Activated CD4-positive, alpha-beta T cell treated with anti-CD3 and anti-CD28 coated beads, Interleukin-2, amount 50 U/mL, for 1 hour (primary cell): ENCODE data around the gene MEIS2.

ENCODE experiments used
- DNase-seq: peaks from one replicate; pipeline ENCODE4 v3.0.0-alpha.2; 2020

The MEIS2 gene

DNA sequence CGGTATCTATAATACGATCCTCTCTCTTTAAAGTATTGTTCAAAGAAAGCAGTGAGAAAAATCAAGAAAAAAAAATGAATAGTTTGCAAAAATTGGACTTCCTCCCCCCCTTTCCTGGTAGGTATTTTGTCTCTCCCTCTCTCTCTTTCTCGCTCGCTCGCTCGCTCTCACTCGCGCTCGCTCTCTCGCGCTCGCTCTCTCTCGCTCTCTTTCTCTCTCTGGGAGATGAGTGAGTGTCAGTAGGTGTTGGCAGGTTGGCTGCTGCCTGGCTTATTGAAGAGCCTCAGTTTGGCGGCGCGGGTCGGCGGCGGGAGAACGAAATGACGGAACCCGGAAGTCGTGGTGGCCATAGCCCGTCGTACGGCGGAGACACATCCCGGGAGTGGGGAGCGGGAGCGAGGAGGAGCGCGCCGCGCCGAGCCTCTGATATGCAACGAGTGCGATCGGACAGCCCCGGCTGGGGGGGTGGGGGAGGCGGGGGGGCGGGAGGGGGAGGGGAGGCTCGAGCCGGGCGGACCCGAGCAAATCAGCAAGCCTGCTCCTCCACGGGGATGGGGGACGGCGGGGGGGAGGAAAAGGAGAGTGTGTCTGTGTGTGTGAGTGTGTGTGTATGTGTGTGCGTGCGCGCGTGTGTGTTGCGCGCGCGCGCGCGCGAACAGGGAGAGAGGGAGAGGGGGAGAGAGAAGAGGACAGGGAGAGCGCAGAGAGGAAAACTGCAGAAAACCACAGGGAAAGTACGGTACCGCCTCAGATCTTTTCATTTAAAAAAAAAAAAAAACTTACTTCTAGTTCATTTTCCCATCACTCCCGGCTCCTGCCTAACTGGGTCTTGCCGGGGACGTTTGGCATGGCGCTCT, at the start of gene MEIS2:
Gene MEIS2 (minus strand): TSS at position 441 of the 857 bp plus-strand sequence. CDS start 1,083 bp downstream, outside the sequence.
- DNase-seq = no peak

DNA sequence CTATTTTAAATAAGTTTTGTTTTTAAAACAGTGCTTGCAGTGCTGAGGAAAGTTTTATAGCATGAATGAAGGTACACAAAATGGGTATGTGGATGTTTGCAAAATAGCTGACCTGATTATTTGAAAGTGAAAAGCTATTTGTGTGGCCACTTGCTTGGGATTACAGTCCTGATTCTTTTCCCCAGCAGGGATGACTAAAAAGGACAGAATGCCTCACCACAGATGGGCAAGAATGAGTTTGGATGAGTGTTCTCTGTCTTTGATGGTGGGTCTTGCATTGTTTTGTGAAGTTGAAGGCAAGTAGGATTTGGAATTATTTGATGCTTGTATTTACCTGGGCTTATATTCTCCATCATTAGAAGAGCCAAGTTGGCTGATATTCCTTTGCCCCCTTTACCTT, 48.8 kb upstream of the MEIS2 start:
- no peak for DNase-seq

DNA sequence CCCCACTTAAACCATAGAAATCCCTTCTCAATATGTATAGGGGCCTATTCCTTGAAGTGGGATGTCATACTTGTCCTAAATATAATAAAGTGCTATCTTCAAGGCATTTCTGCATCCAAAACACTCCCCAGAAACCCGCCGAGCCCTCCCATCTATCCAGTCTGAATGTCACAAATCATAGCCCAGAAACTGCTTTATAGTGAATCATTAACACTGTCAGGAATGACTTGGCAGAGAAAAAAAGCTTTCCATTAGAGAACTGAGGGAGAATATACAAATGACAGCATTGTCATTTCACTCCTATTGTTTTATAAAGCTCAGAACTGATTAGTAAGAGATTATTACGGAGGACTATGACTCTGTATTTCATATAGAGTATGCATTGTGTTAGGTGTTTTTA, 48.4 kb upstream of the MEIS2 start:
- no peak for DNase-seq

DNA sequence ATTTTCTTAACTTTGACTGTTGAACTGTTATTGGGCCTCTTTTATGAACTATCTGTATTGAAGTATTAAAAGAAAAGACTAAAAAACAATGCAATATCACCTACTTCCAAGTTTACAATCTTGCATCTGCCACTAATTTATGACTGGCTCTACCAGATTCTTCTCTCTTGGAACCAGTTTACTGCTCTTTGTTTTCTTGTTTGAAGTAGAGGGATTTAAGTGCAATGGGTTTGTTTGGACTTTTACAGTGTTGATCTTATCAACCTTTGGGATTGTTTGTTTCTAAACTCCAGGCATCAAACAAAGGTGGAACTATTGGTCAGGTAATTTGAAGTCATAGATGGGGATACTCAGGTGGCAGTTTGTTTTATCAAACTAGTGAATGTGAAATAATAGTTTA, 43.0 kb upstream of the MEIS2 start:
- DNase-seq = no peak

DNA sequence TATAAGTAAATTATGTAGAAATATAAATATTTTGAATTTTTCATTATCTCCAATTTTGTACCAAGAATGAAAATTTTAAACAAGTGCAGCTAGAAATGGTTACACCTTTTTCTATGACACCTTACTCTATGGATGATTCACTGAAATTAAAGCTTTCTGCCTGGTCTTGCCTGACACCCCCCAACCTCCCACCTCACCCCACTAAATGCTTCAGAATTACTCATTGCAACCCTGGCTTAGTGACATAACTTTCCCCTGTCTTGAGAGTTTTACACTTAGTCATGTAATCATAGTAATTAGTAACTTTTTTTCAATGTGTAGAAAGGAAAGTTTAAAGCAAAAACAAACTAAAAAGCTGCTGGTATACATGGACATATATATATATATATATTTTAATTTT, 42.0 kb upstream of the MEIS2 start:
- no peak for DNase-seq

DNA sequence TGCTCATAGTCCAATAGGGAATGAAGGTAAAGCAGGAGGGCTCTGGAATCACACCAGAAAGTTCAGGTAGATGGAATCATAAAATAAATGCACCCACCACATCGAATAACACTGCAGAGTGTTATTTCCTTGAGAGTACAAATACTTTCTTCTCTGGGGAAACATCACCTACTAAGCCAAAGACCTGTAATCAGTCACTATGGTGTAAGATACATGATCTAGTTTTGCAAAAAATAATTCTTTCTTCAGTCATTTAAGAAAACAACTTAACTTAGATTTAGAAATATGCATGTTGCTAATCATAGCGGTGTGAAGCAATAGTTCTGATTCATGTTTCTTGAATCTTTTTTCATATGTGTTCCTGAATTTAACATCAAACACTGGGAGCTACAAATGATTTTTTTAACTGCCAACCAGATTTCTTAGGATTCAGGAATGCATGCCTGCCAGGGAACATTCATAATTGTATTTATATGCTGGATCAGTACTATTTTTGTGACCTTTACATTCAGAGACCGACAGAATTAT, 40.2 kb upstream of the MEIS2 start:
- no peak for DNase-seq

DNA sequence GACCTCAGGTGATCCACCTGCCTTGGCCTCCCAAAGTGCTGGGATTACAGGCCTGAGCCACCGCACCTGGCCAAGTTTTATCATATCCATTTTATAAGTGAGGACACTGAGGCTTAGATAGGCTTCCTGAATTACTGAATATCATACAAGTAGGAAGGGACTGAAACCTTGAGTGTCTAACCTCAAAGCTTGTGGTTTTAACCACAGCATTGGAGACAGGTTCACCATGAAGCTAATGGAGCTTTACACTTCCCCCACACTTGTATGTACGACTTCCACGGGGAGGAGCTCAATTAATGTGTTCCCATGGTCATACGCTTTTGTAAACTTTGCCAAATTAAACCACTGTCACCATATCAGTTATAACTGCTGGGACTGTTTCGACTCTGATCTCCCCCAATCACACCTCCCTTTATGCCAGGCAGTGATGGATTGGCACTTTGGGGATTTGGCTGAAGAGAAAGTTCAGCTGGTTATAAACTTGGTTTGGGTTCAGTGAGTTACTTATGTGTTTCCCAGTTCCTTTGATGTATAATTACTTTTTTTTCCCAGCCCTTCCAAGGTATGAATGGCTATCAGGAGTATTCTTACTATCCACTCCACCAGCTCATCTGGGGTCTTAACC, 38.4 kb upstream of the MEIS2 start:
- DNase-seq = no peak

DNA sequence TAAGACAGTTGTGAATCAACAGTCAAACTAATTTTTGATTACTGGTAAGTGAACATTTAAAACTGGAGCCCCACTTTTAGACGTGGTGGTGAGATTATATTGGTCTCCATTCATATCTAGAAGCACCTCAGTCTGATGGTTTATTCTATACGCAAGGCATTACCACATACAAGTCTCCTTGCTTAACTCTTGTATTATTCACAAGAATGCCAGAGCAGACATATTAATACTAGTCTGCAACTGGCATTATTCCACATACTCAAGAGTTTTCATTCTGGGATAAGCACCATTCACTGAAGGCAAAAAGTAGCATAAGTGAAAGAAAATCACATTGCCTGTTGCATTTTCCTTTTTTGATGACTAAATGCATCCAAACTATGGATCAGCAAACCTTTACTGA, 36.9 kb upstream of the MEIS2 start:
- DNase-seq = no peak

DNA sequence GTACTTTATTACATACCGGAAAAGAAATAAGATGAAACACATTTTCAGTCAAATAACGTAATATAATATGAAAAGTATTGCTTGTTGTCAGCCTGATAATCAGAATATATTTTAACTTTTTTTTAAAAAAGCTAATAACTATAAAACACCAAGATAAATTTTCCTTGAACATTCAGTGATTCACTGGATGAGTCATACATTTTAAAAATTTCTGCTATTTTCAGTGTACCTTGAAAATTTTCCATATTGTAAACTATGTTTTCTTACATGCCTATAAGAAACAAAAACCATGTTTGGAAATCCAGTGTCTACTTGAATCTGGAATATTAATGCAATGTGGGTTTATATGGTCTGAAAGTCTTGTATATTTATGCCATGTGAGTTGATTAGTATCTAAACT, 36.3 kb upstream of the MEIS2 start:
- no peak for DNase-seq

DNA sequence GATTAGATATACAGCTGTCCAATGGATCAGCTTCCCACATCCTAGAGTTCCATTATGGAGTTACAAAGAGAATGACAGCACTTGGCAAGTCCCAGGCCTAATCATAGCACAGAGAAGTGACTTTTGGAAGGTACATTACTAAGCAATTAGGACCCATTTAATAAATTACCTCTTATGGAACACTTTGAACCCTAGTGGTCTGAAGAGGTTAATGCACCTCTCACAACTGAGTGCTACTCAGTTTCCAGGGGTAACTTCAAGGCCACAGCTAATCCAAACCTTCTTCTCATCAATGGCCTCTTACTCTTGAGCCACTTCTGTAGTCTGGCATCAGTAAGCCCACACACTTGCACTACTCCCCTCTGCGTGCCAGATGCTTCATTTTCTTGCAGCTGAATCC, 34.9 kb upstream of the MEIS2 start:
- no peak for DNase-seq

DNA sequence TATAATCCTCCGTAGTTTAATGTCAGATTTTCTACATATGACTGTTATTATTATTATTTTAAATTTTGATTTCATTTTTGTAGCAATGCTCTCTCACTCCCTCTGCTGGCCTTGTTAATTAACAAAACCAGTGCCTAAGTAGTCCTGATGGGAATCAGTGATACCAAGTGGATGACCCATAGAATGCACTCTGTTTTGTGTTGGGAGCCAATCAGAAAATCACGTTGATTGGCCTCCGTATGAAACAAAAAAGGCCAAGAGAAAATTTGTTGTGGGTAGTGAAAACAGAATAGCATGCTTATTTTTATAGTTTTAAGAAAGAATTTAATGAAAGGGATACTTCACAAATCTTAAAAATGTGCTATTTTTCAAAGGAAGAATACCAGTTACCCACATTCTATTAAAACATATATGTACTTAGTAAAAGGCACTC, 34.4 kb upstream of the MEIS2 start:
- no peak for DNase-seq

DNA sequence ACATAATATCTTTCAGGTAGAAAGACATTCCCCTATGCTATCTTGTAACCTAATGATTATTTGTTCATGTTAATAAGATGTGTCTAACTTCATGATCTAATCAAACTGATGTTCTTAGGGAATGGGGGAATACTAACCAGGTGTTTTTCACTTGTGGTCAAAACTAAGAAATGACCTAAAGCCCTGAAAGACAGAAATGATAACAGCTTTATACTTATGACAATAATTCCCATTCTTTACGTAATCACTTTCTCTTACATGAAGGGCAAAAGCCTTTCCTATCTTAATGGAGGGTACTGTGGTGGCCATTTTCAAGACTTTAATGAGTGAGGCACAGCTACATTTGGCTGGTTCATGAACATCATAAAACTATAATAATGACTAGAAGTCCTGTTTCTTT, 33.9 kb upstream of the MEIS2 start:
- DNase-seq = no peak

DNA sequence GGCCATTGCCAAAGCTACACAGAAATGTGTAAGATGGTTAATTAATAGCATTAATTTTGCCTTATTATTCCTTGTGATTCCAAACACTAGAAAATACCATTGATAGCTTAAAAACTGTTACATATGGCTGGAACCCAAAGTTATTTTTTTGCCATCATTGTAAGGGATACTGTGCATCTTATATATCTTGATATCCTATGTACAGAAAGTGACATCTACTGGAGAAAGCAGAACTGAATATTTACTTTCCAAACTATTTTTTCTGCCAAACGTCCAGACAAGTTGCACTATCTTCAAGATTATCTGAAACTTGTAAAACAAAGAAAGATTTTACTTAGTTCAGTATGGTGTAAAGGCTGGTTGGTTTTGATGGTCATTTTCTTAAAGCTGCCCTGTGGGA, 33.3 kb upstream of the MEIS2 start:
- no peak for DNase-seq

DNA sequence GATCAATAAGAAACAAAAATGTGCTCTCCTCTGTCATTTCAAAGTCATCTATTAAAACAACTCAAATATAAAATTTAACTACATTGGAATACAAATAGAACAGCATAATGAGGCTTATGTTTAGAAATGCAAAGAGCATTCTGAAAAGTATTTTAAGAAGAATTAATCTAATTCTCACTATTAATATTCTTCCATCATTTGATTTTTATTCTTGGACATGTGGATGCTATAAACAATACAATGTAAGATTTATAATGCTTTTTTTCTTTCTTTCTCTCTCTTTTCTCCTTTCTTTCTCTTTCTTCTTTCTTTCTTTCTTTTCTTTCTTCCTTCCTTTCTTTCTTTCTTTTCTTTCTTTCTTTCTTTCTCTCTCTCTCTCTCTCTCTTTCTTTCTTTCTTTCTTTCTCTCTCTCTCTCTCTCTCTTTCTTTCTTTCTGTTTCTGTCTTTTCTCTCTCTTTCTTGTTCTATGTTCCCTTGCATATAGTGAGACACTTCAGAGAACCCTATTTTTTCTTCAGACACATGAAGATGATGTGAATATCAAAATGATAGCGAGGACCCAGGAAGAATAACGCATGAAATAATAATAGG, 32.6 kb upstream of the MEIS2 start:
- DNase-seq = no peak

DNA sequence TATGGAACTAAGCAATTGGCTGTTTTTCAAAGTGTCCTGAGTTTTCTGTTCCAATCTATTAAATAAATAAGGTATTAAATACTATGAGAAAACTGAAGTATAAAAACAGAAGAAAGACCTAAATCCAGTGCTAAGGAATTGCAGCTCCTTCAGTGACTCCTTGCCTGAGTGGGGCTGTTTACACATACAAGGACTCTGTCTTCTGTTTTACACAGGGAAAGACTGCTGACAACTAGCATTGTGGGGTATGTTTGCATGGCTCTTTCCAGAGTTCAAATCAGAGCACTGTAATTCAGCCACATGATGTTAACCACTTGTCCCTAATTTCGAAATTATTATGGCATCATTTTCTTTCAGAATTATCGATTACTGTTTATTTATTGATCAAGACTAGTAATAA, 31.3 kb upstream of the MEIS2 start:
- DNase-seq = no peak

DNA sequence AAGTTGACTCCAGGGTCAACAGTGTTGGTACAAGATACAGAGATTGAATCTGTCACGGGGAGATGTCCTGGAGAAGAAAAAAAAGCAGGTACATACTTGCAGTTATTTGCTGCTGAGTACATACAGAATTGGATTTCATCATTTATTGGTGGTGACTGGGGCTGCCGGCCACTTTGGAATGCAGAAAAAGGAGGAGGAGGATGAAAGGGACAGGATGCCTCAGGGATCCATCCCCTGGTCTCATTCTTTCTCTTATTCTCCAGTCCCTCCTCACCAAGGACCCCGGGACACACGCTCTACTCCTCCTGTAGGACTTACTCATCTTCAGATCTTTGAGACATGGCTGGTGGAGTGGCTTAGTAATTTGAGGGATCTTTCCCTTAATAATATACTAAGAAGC, 30.0 kb upstream of the MEIS2 start:
- no peak for DNase-seq

DNA sequence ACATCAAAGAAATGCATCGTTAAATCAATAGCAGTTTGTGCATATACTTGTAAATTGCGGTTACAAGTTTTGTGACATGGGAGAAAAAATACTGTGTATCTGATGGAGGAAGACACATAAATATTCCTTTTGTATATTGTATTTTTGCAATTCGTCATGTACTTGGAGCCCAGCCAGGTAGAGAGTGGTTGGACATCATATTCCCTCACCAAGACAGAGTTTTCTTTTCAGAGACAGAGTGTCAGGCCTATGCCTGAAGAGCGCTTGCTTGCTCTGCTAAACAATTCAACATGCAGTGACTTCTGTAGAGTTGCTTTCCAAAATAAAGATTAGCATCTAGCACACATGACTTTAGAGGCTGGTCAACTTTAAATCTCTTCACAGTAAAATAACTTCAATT, 24.8 kb upstream of the MEIS2 start:
- no peak for DNase-seq

DNA sequence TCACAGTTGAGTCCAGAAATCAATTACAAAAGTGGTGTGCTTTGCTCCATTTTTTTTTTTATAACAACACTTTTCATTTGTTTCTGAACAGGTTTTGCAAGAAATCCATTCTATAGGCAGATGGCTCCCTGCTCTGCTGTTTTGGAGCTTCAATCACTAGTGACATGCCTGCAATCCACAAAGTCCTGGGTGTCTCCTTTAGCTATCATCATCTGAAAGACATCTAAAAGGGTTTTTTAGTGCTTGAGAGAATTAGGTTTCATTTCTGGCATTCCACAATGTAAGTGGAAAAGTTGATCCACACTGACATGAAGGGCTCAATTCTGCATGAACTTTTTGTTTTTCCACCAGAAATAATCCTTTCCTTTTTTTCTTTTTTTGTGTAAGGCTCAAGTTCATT, 24.0 kb upstream of the MEIS2 start:
- DNase-seq = no peak

DNA sequence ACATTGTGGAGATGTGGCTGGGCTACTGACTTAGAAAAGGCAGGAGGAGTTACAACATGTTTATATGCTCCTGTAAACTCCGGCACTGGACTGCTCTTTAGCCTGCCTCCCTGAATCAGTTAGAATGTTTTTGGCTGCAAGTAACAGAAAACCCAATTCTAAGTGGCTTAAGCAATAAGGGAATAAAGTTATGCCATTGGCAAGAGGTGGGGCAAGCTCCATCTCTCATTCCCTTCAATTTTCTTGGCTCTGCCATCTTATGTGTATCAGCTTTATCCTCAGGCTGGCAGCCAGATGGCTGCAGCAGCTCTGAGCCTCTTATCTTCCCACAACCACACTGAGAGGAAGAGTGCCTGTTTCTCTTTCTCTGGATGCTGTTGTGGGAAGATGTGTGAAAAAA, 22.4 kb upstream of the MEIS2 start:
- no peak for DNase-seq

DNA sequence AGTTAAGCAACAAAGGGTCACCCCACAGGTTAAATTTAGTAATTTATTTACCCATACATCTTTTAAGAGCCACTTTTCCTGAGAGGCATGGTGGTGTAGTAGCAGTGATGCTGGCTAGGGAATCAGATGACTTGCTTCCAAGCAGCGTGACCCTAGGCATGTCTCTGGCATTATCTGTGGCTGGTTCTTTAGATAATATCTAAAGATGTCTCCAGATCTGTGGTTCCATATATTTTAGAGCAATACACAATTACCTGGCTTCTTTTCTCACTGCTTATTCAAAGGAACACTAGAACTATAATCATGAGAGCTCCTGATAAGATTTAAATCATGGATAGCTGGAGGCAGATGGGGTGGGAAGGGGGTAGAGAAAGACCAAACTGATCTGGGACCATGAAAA, 21.1 kb upstream of the MEIS2 start:
- no peak for DNase-seq

DNA sequence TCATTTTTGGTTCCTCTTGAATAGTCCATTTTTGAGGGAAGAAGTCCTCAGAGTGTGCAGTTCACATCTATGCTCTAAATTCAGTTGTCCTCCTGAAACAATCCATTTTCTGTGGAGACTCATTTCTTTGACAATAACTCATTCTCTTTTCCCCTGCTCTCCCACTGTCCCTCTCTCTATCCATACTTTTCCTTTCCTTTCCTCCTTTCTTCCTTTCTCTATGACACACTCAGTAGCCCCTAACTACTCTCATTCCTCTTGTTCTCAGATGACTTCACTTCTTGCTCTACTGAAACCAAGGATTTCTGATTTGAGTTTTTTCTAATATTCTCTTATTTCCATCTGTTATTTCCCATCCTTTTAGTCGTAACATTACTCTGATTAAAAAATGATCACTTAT, 16.7 kb upstream of the MEIS2 start:
- DNase-seq = no peak

DNA sequence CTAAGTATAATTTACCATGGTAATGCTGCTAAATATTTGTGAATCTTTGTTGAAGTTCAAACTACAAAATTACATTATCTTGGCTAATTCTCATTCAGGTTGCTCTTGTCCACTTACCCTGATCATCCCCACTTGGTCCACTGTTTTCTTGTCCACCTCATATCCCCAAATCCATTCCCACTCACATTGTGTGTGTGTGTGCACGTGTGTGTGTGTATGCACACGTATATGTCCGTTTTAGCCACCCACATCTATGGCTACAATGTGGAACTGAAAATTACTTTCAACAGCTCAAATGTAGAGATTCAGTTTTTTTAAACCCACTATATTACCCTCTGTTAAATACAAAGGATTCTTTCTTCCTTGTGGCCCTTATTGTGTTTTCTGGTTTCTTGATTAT, 15.2 kb upstream of the MEIS2 start:
- no peak for DNase-seq

DNA sequence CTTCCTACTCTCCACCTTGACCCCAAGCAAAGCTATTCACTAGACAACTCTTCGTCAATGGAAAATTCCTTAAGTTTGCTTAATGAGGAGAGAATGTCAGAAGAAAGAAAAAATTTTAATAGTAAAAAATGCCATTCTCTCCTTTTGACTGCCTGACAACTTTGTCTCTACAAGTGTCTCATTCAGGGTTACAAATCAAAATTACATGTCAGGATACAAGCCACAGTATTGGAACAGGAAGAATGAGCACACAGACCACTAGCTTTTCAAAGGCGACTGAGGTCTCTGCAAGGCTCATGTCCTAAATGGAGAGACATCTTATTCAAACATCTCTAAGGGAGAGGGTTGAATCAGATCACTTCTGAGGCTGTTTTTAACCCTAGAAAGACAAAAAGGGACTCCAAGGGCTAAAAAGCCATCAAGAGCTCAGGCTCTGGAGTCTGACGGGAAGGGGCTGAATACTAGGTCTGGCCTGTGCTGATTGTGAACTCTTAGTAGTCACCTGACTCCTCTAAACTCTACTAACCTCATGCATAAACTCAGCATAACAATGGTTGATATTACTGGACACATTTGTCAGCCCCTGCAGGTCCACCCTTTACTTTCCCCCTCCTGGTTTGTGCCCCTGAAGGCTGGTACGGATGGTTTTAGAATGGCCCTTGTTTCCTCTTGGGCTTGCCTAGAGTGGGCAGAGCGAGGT, 12.8 kb upstream of the MEIS2 start:
- no peak for DNase-seq
